ENCODE results near the gene CLMN.

Gene CLMN

GRCh38 chr14:95341115-95341514 lies 21.4 kb upstream of the CLMN start:
- no peak for DNase-seq

- DNase-seq: no peak
These were observed 20.5 kb upstream of the CLMN start for GRCh38 chr14:95340201-95340697.

DNA sequence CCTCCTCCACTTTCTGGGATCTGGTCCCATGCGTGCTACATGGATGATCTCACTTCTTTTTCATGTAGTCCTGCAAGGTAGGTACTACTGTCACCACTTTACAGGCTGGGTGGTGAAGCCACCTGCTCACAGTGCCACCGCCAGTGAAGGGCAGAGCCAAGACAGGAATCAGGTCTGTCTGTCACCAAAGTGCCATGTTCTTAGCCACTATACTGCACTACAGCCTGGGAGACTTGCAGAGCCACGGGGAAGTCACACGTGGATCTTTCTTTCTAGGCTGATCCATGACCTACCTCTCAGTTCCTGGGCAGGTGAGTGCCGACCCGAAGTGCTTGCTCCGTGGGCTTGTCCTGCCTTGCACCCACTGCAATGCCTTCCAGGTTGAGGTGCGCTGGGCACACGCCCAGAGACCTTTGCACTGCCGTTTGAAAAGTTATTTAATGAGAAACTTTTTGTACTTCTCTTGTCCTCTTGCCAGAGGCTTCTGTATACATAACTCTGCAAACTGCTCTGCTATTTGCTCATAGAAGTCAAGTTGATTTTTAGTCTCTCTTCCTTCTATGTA lies 19.7 kb upstream of the CLMN start:
- DNase-seq: no peak

GRCh38 chr14:95338436-95338835 lies 18.7 kb upstream of the CLMN start:
- no peak for DNase-seq

GRCh38 chr14:95337041-95337595 lies 17.4 kb upstream of the CLMN start:
- no peak for DNase-seq

DNA sequence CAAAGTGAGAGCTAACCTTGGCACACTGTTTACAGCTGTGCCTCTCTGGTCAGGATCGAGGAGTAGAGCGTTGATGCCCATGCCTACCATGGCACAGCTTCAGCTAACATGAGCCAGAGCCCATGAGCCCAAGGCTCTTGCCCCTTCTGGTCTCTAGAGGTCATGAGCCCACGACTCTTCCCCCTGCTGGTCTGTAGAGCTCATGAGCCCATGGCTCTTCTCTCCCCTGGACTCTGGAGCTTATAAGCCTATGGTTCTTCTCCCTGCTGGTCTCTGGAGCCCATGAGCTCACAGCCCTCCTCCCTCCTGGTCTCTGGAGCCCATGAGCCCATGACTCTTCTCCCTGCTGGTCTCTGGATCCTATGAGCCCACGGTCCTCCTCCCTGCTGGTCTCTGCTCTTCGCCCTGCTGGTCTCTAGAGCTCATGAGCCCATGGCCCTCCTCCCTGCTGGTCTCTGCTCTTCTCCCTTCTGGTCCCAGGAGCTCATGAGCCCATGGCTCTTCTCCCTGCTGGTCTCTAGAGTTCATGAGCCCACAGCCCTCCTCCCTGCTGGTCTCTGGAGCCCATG lies 16.6 kb upstream of the CLMN start:
- no peak for DNase-seq

- no peak for DNase-seq
These were observed 15.4 kb upstream of the CLMN start for GRCh38 chr14:95335071-95335470.

DNA sequence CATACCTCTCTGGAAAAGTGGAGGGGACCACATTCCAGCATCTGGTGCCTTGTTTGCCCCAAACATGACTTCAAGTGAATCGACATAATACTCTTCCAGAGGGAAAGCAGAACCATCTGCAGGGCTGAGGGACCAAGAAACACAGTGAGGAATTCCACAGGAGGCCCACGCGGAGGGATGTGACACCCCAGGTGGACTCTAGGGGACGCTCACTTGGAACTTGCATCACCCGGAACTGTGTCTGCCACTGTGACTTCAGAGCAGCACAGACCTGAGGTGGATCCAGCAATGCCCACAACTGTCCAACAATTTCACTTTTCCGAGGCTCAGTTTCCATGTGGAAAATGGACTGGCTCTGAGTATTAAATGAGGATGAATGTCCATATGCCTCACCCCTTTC lies 14.3 kb upstream of the CLMN start:
- DNase-seq: no peak

DNA sequence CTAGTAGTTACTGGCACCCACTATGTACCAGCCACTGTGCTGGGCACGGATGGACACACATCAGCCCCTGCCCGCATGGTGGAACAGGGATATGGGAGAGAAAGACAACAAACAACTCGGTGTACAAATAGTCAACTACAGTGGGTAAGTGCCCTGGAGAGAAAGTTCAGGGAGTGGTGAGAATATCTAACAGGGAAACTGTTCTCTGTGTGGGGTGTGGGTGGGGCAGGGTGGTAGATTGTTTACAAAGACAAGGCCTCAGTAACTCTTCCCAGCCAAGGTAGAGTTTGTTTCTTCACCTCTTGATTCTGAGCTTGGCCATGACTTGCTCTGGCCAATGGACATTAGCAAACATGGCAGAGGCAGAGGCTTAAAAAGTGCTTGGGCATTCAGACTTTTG lies 12.9 kb upstream of the CLMN start:
- no peak for DNase-seq

GRCh38 chr14:95331708-95332408 lies 12.2 kb upstream of the CLMN start:
- no peak for DNase-seq

DNA sequence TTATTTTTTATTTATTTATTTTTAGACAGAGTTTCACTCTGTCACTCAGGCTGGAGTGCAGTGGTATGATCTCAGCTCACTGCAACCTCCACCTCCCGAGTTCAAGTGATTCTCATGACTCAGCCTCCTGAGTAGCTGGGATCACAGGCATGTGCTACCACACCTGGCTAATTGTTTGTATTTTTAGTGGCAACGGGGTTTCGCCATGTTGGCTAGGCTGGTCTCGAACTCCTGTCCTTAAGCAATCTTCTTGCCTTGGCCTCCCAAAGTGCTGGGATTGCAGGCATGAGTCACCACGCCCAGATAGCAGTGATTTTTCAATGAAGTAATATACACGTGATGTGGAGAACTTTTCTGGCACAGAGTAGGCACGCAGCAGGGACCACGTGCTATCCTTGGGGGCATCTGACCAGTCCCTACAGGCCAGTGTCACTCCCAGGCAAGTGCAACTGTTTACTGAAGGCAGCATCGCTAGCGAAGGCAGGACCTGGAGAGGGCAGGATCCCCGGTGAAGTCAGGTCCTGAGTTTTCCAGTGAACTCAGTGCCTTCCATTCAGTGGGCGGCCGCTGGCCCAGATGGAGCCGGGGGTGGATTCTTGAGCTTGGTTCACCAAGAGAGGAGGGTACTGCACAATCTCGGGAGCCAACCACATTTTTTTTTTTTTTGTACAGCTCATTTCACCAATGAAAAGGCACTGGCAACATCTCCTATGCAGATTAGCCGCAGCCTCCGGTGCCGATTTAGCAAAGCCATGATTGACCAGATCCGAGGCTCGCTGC lies 11.1 kb upstream of the CLMN start:
- no peak for DNase-seq

DNA sequence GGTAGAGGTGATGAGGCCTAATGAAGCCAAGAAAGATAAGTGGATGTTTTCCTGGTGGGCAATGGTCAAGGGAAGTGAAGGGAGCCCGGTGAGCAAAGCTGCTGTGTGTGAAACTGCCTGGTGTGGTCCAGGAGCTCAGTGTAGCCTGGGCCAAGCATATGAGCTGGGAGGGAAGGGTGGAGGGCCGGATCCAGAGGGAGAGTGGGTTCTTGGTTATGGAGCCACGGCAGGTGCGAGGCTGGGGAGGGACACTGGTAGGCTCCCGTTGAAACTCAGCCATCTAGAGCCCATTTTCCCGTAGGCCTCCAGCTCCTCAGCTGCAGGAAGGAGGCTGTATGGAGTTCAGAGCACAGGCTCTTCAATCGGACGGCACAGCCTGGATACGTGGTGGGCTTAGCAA lies 10.2 kb upstream of the CLMN start:
- DNase-seq: no peak

GRCh38 chr14:95328729-95329503 lies 9.2 kb upstream of the CLMN start:
- DNase-seq: no peak

DNA sequence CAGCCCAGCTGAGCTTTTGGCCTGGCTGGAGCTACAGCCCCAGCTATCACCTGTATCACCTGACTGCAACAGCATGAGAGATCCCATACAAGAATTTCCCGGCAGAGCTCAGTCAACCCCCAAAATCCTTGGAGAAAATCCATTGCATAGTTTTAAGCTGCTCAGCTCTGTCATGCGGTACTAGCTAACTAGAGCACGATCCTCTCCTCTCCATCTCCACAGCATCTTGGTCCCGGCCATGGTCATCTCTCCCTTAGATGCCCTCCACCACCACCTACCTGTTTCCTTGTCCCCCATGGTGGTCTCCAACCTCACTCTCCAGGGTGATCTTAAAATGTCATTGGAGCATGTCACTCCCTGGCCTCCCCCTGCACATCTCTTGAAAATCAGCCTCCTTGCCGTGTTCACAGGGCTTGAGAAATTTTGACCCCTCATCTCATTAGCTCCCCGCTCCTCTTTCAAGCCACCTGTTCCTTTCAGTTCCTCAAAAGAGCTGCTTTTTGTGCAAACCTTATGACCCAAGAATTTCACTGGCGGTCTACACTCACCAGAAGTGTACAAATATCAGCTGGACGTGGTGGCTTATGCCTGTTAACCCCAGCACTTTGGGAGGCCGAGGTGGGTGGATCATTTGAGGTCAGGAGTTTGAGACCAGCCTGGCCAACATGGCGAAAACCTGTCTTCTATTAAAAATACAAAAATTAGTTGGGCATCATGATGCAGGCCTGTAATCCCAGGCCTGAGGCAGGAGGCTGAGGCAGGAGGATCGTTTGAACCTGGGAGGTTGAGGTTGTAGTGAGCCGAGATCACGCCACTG lies 8.1 kb upstream of the CLMN start:
- DNase-seq: no peak

DNA sequence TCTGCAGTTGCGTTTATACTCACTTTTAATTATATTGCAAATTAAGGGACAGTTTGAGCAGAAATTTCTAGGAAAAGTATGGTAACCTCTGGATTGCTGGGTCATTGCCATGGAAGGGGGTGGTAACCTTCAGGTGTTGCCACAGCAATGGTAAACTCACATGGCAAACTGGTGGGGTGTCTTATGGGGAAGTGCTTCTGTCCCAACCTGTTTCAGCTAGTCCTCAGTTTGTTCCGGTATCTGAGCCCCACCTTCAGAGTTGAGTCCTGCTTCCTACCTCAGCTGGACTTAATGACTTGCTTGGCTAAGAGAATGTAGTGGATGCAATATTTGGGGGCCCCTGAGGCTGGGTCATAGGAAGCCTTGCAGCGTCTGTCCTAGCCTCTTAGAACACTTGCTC lies 7.3 kb upstream of the CLMN start:
- no peak for DNase-seq

DNA sequence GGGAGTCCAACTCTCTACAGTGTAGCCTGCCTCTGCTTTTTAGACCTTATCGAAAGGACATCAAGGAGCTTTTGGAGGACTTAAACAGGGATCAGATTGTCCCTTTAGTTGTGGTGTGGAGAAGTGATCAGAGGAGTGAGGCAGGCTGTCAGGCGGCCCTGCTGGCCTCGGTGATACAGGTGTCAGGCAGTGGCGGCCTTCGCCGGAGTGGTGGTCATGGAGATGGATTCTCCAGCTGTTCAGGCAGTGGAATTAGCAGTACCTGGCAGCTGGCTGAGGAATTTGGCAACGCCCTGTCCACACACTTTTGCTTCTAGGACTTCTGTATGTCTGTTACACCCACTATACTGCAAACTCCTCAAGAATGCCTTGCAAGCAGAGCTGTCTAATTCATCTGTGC lies 4.2 kb upstream of the CLMN start:
- DNase-seq: no peak

GRCh38 chr14:95323361-95323760 lies 3.7 kb upstream of the CLMN start:
- DNase-seq: no peak

DNA sequence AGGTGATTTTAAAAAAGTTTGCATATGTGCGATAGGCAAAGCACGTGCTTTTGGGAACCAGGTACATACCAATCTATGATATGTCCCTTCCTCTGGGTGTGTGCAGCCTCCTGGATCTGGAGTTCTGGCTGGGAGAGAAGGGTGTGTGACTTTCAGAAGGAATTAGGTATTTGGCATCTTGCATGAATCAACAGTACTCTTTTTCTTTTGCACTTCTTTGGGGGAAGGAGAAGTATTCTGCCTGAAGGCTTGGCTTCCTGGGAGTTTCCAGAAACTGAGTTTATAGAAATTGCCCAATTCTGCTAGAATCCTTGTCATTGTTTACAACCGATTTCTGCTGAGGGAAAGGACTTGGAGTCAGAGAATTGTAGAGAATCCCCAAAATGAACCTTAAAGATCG lies 2.9 kb upstream of the CLMN start:
- DNase-seq: no peak

DNA sequence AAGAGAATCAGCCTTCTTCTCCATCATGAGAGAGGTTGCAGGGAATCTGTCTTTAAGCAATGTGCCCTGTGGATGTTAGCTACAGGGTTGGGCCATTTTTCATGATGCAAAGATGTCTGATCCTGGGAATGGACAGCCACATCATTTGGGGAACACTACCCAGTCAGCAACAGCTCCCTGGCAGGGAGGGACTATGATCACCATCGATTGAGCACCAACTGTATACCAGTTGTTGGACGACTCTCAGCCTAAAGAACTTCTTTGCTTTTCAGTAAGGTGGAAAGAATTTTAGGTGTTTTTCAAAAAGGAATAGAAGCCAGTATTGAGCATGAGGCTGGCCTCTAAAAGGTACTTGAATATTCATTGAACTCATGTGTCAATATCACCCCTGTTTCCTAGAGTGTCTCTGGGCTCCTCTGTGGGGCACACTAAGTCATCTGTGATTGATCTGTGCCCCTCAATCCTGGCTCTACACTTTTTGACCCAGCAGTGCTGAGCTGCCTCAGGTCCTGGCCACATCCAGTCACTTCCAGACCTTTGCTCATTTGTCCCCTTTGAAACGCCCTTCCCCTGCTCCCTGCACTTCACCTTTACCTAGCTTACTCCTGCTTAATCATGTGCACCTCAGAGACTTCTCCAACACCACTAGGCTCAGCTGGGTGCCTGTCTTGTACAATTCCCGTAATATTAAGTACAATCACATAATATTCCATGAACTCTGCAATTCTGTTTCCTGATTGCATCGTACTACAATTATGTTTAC lies 2.2 kb upstream of the CLMN start:
- DNase-seq: no peak

DNA sequence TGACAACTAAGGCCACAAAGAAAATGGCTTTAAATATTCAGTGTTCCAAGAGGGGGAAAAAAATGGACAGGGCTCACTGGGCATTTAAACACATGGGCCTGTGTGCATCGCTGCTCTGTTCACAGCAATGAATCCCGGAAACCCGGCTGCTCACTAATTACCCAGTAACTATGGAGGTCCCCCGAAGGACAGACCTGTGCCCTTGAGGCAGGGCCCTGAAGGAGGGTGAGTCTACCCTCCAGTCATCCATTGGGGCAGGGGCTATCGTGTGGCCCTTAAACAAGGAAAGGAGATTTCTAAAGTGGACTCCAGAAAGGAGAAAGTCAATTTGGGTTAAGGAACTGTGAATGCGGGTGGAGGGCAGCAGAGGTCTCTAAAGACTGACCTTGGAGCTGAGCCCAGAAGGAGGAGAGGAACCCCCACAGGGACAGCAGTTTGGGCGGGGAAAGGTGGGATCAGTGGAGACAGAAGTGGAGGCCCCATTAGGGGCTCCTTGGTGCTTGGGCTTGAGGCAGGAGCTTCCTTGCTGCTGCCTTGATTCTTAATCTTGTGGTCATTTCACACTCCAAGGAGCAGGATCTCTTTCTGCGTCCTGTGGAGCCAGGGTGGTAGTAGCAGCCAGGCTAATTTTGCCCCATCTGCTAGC lies 1.4 kb upstream of the CLMN start:
- no peak for DNase-seq
